Stimulated activated CD4-positive, alpha-beta T cell treated with anti-CD3 and anti-CD28 coated beads, Interleukin-4, amount 100 ng/mL, for 48 hours (primary cell): Measurements from ENCODE around the gene SIRPB2.

ENCODE experiments used
- DNase-seq, 2 donors: peaks; one replicate each; pipeline ENCODE4 v3.0.0-alpha.2; 2020; ENCODE audit warnings: low read depth in 2 of 2

The SIRPB2 gene

GRCh38 chr20:1491281-1491840 is at the start of gene SIRPB2:
Gene SIRPB2 (minus strand): TSS chr20:1491420. CDS start chr20:1491359, 61 bp downstream.
- no peak for DNase-seq

DNA sequence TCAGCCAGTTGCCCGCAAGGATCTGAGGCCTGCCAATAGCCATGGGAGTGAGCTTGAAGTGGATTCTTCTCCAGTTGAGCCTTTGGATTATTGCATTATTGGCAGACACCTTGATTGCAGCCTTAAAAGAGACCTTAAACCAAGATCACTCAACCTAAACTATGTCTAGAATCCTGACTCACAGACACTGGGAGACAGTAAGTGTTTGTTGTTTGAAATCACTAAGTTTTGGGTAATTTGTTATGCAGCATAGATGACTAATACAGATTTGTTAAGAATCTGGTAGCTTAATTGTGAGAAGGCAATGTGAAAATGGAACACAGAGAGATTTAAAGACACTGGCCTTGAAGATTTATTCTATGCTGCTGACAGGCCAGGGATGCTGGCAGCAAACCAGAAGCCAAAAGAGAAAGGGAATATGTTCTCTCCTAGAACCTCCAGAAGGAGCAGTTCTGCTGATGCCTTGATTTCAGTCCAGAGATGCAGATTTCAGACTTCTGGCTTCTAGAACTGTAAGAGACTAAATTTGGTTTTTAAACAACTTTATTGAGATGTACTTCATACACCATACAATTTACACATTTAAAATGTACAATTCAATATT is 48.7 kb upstream of the SIRPB2 start:
- no peak for DNase-seq

GRCh38 chr20:1538655-1539054 is 47.4 kb upstream of the SIRPB2 start:
- no peak for DNase-seq

DNA sequence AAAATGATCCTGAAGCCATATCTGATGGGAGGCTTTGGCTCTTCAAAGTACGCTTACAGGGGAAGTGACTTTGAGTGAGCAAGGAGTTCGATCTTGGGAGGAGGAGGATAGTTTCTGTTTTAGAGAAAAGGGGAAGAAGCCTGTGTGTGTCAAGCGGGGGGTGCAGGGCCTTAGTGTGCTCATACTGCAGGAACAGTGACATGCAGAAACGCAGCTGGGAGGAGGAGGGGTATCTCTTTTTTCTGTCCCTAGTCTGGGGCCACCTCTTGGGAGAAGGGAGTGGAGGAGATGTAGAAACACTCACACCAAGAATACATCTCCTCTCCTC is 46.5 kb upstream of the SIRPB2 start:
- DNase-seq = no peak

- no peak for DNase-seq
Observed at GRCh38 chr20:1536893-1537730, 45.9 kb upstream of the SIRPB2 start.

- DNase-seq = no peak
Observed at GRCh38 chr20:1535420-1536175, 44.4 kb upstream of the SIRPB2 start.

GRCh38 chr20:1534526-1534925 is 43.3 kb upstream of the SIRPB2 start:
- DNase-seq = no peak

DNA sequence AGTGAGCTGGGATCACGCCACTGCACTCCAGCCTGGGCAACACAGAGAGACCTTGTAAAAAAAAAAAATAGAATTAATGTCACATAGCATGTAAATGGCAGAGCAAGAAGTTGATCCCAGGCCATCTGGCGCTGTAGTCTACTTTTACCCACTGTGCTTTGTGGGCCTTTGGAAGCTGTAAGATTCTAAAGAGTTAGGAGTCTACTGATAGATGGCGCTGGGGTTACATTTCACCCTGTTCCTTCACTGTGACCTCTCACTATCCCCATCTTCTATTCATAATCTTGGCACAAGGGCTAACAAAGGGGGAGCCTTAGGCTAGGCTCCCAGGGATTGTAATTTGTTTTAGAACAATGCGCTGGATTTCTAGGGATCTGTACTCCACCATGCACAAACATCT is 41.8 kb upstream of the SIRPB2 start:
- DNase-seq = no peak

DNA sequence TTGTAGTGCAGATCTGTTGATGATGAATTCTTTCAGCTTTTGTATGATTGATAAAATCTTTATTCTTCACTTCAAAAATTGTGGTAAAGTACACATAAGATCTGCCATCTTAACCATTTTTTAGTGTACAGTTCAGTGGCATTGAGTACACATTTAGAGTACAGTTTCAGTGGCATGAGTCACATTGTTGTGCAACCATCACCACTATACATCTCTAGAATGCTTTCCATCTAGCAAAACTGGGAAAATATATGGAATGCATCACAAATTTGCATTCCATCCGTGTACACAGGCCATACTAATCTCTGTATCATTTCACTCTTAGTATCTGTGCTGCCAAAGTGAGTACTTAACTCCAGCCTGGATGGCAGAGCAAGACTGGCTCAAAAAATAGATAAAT is 37.6 kb upstream of the SIRPB2 start:
- no peak for DNase-seq

DNA sequence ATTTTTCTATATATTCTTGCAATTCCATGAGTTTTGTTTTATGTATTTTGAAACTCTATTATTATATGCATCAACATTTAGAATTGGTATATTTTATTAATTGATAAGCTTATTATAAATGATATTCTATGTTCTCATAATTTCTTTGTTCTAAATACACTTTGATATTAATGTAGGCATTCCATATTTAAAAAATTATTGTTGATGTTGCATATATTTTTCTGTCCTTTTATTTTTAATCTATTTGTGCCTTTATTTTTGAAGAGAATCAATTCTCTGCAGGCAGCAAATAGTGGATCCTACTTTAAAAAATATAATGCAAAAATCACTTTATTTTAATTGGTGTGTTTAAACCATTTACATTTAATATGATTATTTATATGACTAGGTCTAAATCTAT is 36.7 kb upstream of the SIRPB2 start:
- no peak for DNase-seq

DNA sequence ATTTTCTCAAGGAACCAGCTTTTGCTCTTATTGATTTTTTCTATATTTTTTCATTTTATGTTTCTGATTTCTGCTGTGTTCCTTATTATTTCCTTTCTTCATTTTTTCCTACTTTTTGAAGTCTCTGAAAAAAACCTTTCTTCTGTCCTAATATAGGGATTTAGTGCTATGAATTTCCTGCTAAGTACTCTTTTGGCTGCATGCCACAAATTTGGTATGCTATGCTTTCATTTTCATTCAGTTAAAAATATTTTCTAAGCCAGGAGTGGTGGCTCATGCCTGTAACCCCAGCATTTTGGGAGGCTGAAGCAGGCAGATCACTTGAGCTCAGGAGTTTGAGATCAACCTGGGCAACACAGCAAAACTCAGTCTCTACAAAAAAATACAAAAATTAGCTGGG is 35.7 kb upstream of the SIRPB2 start:
- DNase-seq = no peak

DNA sequence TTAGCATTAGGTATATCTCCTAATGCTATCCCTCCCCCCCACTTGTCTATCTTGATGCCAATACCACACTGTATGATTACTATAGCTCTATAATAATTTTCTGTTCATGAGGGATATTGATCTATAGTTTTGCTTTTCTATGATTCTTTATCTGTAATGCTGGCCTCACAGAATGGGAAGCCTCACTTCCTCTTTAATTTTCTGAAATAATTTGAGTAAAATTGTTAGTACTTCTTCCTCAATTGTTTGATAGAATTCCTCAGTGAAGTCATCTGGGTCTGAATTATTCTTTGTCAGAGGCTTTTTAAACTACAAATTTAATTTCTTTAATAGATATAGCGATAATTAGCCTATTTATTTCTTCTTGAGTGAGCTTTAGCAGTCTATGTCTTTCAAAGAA is 35.1 kb upstream of the SIRPB2 start:
- no peak for DNase-seq

DNA sequence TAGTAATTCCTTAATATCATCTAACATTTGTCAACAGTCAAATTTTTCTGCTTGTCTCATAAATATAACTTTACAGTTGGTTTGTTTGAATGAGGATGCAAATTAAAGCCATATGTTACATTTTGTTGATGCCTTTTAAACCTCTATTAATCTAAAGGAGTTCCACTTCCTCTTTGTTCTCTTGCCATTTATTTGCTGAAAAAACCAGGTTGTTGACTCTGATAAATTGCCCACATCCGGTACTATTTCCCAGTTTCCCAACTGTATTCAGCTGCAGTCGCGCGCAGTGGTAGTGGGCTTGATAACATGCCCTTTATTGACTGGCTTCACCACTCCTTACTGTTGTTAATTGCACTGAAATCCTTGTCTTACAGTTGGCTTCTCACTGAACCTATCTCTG is 32.8 kb upstream of the SIRPB2 start:
- no peak for DNase-seq

- no peak for DNase-seq
Observed at GRCh38 chr20:1517010-1517409, 25.8 kb upstream of the SIRPB2 start.

DNA sequence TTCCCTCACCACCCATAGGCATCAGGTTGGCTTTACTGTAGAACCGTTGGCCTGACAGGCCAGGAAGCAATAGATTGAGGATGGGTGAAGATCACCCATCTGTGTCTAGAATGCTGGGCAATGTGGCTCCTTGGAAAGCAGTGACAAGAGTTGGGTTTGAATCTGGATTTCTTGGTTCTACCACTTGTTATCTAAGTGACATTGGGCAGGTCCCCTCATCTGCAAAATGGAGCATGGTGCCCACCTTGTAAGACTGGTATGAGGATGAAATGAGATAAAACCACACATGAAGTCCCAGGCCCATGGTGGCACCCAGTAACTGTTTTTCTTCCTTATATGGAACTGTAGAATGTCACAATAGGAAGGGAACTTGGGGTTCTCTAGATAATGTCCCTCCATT is 22.6 kb upstream of the SIRPB2 start:
- DNase-seq = no peak

DNA sequence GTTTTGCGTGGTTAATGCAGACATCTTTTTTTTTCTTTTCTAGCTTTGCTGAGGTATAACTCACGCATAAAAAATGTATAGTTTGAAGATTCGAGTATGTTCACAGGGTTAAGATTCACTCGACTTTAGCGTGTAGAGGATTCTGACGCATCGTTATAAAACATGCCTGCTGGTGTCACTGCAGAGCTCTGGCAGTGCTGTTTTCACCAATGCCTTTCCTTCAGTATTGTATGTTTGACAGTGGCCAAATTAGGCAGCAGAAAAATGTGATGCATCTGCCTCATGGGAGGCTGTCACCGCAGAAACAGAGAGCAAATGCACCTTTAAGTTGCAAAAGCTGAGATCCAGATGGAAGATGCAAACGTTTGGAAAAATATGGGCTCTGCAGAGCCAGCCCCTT is 18.0 kb upstream of the SIRPB2 start:
- peak in 1 of 2 donors; percentile 4 for DNase-seq

- no peak for DNase-seq
Observed at GRCh38 chr20:1508574-1508973, 17.4 kb upstream of the SIRPB2 start.

GRCh38 chr20:1507276-1507675 is 16.1 kb upstream of the SIRPB2 start:
- DNase-seq = no peak

- no peak for DNase-seq
Observed at GRCh38 chr20:1505871-1506270, 14.7 kb upstream of the SIRPB2 start.

GRCh38 chr20:1505361-1505760 is 14.1 kb upstream of the SIRPB2 start:
- no peak for DNase-seq

DNA sequence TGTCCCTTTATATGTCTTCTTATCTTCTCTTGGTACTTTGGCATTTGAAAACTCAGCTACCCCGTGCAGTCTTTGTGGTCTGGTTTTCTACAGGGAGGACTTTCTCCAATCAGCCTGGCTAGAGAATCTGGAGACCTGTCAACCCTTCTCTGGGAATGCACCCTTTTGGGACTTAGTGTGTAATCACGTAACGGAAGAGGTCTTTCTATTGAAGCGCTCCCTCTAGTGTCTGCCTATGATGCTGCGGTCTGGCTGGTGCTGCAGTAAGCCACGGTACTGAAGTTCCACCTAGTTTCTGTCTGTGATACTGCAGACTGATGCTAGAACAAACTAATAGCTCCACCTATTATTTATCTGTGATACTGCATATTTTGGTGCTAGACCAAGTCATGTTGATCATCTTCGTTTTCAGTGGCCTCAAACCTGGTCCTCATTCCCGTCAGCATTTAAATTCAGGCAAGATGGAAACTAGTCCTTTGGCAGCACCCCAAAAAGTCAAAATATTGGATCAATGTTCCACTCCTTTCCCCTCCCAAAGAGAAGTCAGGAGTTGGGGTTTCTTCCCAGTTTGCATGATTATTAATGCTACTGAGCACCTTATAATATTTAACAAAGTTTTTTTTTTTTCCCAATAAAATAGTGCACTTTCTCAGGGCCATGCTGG is 12.5 kb upstream of the SIRPB2 start:
- DNase-seq = peak; percentile 53 to 66

DNA sequence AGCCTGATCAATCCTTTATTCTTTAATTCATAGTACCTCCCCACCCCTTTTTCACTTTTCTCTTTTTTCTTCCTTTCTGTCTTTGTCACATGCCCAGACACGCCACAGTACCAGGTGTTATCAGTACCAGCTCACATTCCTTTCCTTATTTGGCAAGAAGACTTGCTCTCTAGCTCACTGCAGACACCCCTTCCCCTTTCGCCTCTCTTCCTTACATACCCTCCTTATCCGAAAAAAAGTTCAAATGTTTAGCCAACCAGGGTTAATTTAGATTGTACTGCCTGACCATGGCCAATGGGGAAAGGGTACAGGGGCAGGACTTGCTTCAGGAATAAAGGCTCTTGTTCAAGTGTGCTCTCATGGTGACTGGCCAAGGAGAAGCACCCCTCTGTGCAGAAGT is 9.3 kb upstream of the SIRPB2 start:
- DNase-seq = no peak
